ENCODE results near the gene SLITRK3. TPM values are rescaled to one million over a fixed set of nuclear protein-coding genes. Genes with fewer than 3 reads are reported as not detected.

The SLITRK3 gene
- total RNA-seq, 1 donor from 2014 or later: 0.79 TPM

GRCh38 chr3:165225604-165226003, 29.4 kb upstream of the SLITRK3 start:
- Histone ChIP-seq H3K27me3 (no peaks in the 10 kb centered on the region), H3K9me3 (ENCODE audit: low read depth) (no peaks in the 10 kb centered on the region), H3K4me2 (no peak overlapping the region), H3K79me2 (ENCODE audit: low read depth) (no peaks in the 10 kb centered on the region), H3F3A (ENCODE audit: low read depth) (no peaks in the 10 kb centered on the region), H3K4me1 (no peaks in the 10 kb centered on the region), H3K36me3 (no peaks in the 10 kb centered on the region), H4K20me1 (ENCODE audit: low read depth) (no peaks in the 10 kb centered on the region), H3K4me3 (no peak overlapping the region), H3K27ac (no peak overlapping the region), H3K9ac (no peak overlapping the region), H2AFZ (replicated peaks) (no peak overlapping the region)
- H3K27me3 Mint-ChIP-seq (ENCODE audit: insufficient read depth, low read depth): no peaks in the 10 kb centered on the region
- H3K4me3 Mint-ChIP-seq: no peak overlapping the region
- no peak for DNase-seq (ENCODE audit: low spot score)
- no peak for TF ChIP-seq CTCF (IDR thresholded peaks at IDR 0.05)
- TF ChIP-seq EZH2phosphoT487 (IDR thresholded peaks at IDR 0.05): no peak
- TF ChIP-seq EZH2 (IDR thresholded peaks at IDR 0.05): no peak
- H3K36me3 Mint-ChIP-seq: no peaks in the 10 kb centered on the region
- H3K9me3 Mint-ChIP-seq: no peaks in the 10 kb centered on the region
- no peak overlapping the region for H3K27ac Mint-ChIP-seq
- no peaks in the 10 kb centered on the region for H3K4me1 Mint-ChIP-seq

DNA sequence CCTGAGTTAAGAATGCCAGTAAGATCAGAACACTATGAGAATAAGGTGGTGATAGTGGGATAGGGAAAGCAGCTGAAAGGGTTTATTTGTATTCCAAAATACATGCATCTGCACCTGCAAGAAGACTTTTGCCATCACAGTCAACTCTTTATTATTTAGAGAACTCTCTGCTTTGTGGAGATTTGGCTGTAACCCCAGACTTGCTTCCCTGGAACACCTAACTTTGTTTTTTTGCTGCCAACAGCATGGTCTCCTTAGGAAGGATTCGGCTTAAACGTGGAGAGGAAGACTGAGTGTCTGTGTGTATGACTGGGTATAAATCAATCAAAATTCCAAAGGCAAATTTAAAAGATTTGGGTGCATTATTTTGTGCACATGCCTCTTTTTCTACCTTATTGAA, 21.6 kb upstream of the SLITRK3 start:
- no peaks in the 10 kb centered on the region for H3F3A ChIP-seq (ENCODE audit: low read depth)

DNA sequence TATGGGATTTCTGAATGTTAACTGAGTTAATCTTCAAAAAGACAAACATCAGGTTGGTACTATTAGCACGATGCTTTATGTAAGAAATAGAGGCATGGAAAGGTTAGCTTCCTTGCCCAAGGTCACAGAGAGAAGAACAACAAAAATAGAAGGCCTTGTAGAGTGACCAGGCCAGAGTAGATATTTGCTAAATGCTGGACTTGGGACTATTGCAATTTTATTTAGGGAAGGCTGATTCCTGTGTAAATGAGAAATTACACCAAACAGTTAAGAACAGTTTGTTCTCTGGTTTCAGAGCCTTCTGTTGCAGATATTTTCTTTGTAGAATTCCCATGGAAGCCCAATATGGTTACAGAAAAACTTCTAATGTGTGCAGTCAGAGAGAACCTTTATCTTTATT, 16.4 kb upstream of the SLITRK3 start:
- H3K36me3 Mint-ChIP-seq: no peaks in the 10 kb centered on the region
- H3K4me2 ChIP-seq: no peak overlapping the region
- no peak overlapping the region for H3K4me3 ChIP-seq
- H3K27ac Mint-ChIP-seq: no peak overlapping the region
- no peak overlapping the region for H2AFZ ChIP-seq (replicated peaks)
- no peak overlapping the region for H3K4me3 Mint-ChIP-seq
- no peak for TF ChIP-seq CTCF (IDR thresholded peaks at IDR 0.05)
- no peak for TF ChIP-seq EZH2phosphoT487 (IDR thresholded peaks at IDR 0.05)
- TF ChIP-seq EZH2 (IDR thresholded peaks at IDR 0.05): no peak
- no peak for DNase-seq (ENCODE audit: low spot score)
- peaks cover 11% of the 10 kb centered on the region for H3K27me3 ChIP-seq
- no peaks in the 10 kb centered on the region for H3K4me1 Mint-ChIP-seq
- no peaks in the 10 kb centered on the region for H3K27me3 Mint-ChIP-seq (ENCODE audit: insufficient read depth, low read depth)
- no peaks in the 10 kb centered on the region for H3K36me3 ChIP-seq
- no peaks in the 10 kb centered on the region for H3K9me3 ChIP-seq (ENCODE audit: low read depth)
- no peaks in the 10 kb centered on the region for H3F3A ChIP-seq (ENCODE audit: low read depth)
- H3K9me3 Mint-ChIP-seq: no peaks in the 10 kb centered on the region
- H3K4me1 ChIP-seq: no peaks in the 10 kb centered on the region
- no peaks in the 10 kb centered on the region for H3K79me2 ChIP-seq (ENCODE audit: low read depth)
- no peak overlapping the region for H3K9ac ChIP-seq
- no peaks in the 10 kb centered on the region for H4K20me1 ChIP-seq (ENCODE audit: low read depth)
- H3K27ac ChIP-seq: no peak overlapping the region

More for the DNA sequence above, 21.6 kb upstream of the SLITRK3 start:
- H3K36me3 Mint-ChIP-seq: no peaks in the 10 kb centered on the region
- Histone ChIP-seq H3K79me2 (ENCODE audit: low read depth) (no peaks in the 10 kb centered on the region), H3K9ac (no peak overlapping the region), H2AFZ (replicated peaks) (no peak overlapping the region), H3K36me3 (no peaks in the 10 kb centered on the region), H4K20me1 (ENCODE audit: low read depth) (no peaks in the 10 kb centered on the region), H3K27me3 (no peaks in the 10 kb centered on the region), H3K9me3 (ENCODE audit: low read depth) (no peaks in the 10 kb centered on the region), H3K4me2 (no peak overlapping the region), H3K4me1 (no peaks in the 10 kb centered on the region), H3K4me3 (no peak overlapping the region), H3K27ac (no peak overlapping the region)
- no peak for DNase-seq (ENCODE audit: low spot score)
- no peak overlapping the region for H3K27ac Mint-ChIP-seq
- no peaks in the 10 kb centered on the region for H3K27me3 Mint-ChIP-seq (ENCODE audit: insufficient read depth, low read depth)
- H3K4me3 Mint-ChIP-seq: no peak overlapping the region
- H3K9me3 Mint-ChIP-seq: no peaks in the 10 kb centered on the region
- H3K4me1 Mint-ChIP-seq: no peaks in the 10 kb centered on the region
- TF ChIP-seq CTCF (IDR thresholded peaks at IDR 0.05) (no peak), EZH2phosphoT487 (IDR thresholded peaks at IDR 0.05) (no peak), EZH2 (IDR thresholded peaks at IDR 0.05) (no peak)

Data from neural progenitor cell (in vitro differentiated cells).